ENCODE measurements around the gene ZNF366.
A peak's percentile ranks its signal among the peaks of the same experiment; 100 is the strongest.

The ZNF366 gene

DNA sequence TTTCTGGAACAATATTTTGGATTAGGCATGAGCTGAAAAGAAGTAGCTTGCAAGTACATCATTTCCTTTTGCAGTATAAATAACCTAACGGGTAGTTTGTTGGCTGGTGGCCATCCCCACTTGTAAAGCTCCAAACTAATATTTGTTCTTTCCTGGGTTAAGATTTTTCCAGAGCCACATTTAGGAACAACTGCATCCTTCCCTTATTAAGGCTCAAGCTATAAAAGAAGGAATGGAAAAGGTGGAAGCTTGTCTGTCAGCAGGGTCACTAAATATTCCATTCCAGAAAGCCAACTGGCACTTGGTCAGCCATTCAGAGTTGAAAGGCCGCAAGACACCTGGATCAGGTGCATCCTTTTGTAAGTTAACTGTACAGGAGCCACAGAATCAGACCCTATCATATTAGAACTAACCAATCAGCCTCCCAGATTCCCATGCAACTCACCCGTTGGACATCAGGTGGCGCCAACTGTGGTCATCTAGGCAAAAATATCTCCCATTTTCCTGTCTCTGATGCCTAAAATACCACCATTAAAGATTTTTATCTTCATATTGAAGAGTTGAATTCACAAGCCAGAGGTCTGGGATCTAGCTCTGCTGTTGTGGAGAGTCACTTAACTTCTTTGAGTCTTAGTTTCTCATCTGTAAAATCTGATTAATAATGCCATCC, 104.1 kb downstream of the ZNF366 start:
- Histone ChIP-seq H3K27ac (peak overlapping the region; percentile 81 to 83), H3K4me3 (no peak overlapping the region)
- no peak for DNase-seq (ENCODE audit: low spot score)
- TF ChIP-seq, protein P1, sequence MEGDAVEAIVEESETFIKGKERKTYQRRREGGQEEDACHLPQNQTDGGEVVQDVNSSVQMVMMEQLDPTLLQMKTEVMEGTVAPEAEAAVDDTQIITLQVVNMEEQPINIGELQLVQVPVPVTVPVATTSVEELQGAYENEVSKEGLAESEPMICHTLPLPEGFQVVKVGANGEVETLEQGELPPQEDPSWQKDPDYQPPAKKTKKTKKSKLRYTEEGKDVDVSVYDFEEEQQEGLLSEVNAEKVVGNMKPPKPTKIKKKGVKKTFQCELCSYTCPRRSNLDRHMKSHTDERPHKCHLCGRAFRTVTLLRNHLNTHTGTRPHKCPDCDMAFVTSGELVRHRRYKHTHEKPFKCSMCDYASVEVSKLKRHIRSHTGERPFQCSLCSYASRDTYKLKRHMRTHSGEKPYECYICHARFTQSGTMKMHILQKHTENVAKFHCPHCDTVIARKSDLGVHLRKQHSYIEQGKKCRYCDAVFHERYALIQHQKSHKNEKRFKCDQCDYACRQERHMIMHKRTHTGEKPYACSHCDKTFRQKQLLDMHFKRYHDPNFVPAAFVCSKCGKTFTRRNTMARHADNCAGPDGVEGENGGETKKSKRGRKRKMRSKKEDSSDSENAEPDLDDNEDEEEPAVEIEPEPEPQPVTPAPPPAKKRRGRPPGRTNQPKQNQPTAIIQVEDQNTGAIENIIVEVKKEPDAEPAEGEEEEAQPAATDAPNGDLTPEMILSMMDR (IDR thresholded peaks at IDR 0.05): no peak

DNA sequence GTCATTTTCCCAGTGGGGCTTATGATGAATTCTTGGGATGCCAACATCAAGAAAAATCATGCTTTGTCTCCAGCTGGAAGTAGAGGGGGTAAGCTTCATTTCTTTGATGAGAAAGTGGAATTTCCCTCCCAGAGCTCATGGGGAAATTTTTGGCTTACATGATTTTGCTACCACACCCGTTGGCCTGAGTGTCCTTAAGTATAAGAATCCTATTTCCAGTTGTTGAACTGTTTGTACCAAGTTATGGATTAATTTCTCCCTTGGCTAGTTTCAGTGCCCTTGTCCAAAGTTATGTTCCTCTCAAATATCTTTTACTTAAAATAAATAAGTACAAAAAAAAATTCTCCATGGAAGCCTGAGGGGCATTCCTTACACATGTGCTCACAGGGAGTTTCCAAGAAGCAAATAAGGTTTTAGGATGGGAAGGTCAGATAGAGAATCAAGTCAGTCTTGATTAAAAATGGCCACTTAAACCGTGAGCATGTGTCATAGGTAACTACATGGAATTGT, 104.8 kb downstream of the ZNF366 start:
- no peak overlapping the region for H3K4me3 ChIP-seq
- no peak for DNase-seq (ENCODE audit: low spot score)
- TF ChIP-seq, protein P1 (IDR thresholded peaks at IDR 0.05): no peak
- peak overlapping the region; percentile 81 to 83 for H3K27ac ChIP-seq

GRCh38 chr5:72400950-72401349, 106.3 kb downstream of the ZNF366 start:
- TF ChIP-seq, protein P1 (IDR thresholded peaks at IDR 0.05): no peak
- DNase-seq (ENCODE audit: low spot score): no peak
- Histone ChIP-seq H3K4me3 (no peak overlapping the region), H3K27ac (no peak overlapping the region)

- TF ChIP-seq, protein P1 (IDR thresholded peaks at IDR 0.05): no peak
- no peak for DNase-seq (ENCODE audit: low spot score)
- Histone ChIP-seq H3K4me3 (no peak overlapping the region), H3K27ac (no peak overlapping the region)
Measured at GRCh38 chr5:72397836-72398235, 109.4 kb downstream of the ZNF366 start.

GRCh38 chr5:72394688-72395087, 112.5 kb downstream of the ZNF366 start:
- TF ChIP-seq, protein P1 (IDR thresholded peaks at IDR 0.05): no peak
- Histone ChIP-seq H3K27ac (no peak overlapping the region), H3K4me3 (no peak overlapping the region)
- no peak for DNase-seq (ENCODE audit: low spot score)

DNA sequence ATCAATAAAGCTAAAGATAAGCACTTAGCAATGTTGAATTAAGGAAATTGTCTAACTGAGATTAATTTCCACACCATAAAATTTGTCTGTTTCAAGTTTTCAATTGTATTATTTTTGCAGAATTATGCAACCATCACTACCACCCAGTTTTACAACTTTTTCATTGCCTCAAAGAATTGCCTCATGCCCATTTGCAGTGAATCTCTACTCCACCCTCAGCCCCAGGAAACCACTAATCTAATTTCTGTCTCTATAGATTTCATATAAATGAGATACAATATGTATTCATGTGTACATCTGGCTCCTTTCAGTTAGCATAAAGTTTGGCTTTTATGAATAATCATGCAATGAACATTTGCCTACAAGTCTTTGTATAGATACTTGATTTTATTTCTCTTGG, 114.2 kb downstream of the ZNF366 start:
- no peak for DNase-seq (ENCODE audit: low spot score)
- peak overlapping the region in 1 of 2 donors; percentile 56 for H3K27ac ChIP-seq
- no peak overlapping the region for H3K4me3 ChIP-seq
- TF ChIP-seq, protein P1 (IDR thresholded peaks at IDR 0.05): no peak

All from coronary artery (tissue), 2 donors.